Iris pigment epithelial cell (primary cell): ENCODE results near the gene KCNMA1.
A peak's percentile ranks its signal among the peaks of the same experiment; 100 is the strongest.

Experiments
- DNase-seq: peaks from one replicate; pipeline ENCODE4 v3.0.0-alpha.2; 2011; ENCODE audit warnings: low read depth

KCNMA1 gene

GRCh38 chr10:77485847-77486246, 151.8 kb downstream of the KCNMA1 start:
- no peak for DNase-seq

- no peak for DNase-seq
These were observed 155.5 kb downstream of the KCNMA1 start for GRCh38 chr10:77482072-77482471.

GRCh38 chr10:77479586-77479985, 158.0 kb downstream of the KCNMA1 start:
- DNase-seq = no peak

GRCh38 chr10:77478962-77479359, 158.6 kb downstream of the KCNMA1 start:
- no peak for DNase-seq

- DNase-seq = peak; percentile 90
These were observed 159.2 kb downstream of the KCNMA1 start for GRCh38 chr10:77478247-77478961.

GRCh38 chr10:77475522-77475921, 162.1 kb downstream of the KCNMA1 start:
- no peak for DNase-seq

GRCh38 chr10:77474939-77475338, 162.7 kb downstream of the KCNMA1 start:
- no peak for DNase-seq

GRCh38 chr10:77474386-77474785, 163.2 kb downstream of the KCNMA1 start:
- DNase-seq = no peak

GRCh38 chr10:77472146-77472545, 165.5 kb downstream of the KCNMA1 start:
- DNase-seq = no peak

GRCh38 chr10:77471069-77471536, 166.5 kb downstream of the KCNMA1 start:
- no peak for DNase-seq

- no peak for DNase-seq
These were observed 170.1 kb downstream of the KCNMA1 start for GRCh38 chr10:77467422-77467963.

- DNase-seq = peak; percentile 58
These were observed 173.5 kb downstream of the KCNMA1 start for GRCh38 chr10:77463967-77464745.

- no peak for DNase-seq
These were observed 174.1 kb downstream of the KCNMA1 start for GRCh38 chr10:77463499-77463898.

GRCh38 chr10:77461636-77462296, 175.8 kb downstream of the KCNMA1 start:
- no peak for DNase-seq

GRCh38 chr10:77459905-77460304, 177.7 kb downstream of the KCNMA1 start:
- DNase-seq = no peak

GRCh38 chr10:77458986-77459590, 178.5 kb downstream of the KCNMA1 start:
- no peak for DNase-seq

GRCh38 chr10:77457721-77458120, 179.9 kb downstream of the KCNMA1 start:
- DNase-seq = no peak

GRCh38 chr10:77457266-77457665, 180.3 kb downstream of the KCNMA1 start:
- no peak for DNase-seq

GRCh38 chr10:77456414-77456813, 181.2 kb downstream of the KCNMA1 start:
- DNase-seq = no peak

GRCh38 chr10:77455561-77455960, 182.0 kb downstream of the KCNMA1 start:
- peak; percentile 19 for DNase-seq

GRCh38 chr10:77452952-77453564, 184.6 kb downstream of the KCNMA1 start:
- no peak for DNase-seq

GRCh38 chr10:77451886-77452285, 185.7 kb downstream of the KCNMA1 start:
- no peak for DNase-seq
